HG02763 (cell line): ENCODE data around the gene APOM.
A peak's percentile ranks its signal among the peaks of the same experiment; 100 is the strongest.

ENCODE experiments used
- ATAC-seq: cut with Tn5 transposase; IDR thresholded peaks from one replicate; pipeline ENCODE4 v1.9.1; 2021; ENCODE audit warnings: mild to moderate bottlenecking, moderate library complexity; ENCODE audit not compliant: unreplicated experiment

Gene APOM

DNA sequence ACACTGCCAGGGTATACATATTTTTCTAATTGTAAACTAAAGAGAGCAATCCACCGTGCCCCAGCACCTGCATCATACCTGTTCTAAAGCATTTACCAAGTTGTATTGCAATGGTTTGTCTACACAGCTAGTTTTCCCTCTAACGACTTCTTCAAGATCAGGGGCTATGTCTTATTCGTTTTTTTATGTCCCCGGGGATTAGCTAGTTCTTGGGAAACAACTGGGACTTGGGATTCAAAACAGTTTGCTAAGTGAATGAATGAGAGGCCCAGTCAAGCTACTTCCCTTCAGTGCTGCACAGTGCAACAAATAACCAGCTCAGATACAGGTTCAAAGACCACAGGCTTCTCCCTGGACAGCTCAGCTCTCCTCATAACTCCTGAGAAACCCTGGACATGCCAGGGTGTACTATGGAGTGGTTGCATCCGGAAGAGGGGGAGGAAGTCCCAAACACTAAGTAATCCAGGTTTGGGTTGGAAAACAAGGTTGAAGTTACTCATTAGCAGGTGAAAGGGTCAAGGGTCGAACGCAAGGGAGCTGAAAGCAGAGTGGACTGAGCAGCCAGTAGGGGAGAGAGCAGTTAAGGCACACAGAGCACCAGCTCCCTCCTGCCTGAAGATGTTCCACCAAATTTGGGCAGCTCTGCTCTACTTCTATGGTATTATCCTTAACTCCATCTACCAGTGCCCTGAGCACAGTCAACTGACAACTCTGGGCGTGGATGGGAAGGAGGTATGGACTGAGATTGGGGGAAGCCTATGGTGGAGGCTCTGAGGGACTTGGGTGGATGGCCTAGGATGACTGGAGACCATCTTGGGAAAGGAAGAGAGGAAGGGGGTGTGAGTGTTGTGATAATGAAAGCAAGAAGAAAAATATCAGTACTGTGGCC lies at the start of gene APOM:
APOM (plus strand) TSS at position 546 of the 889 bp plus-strand sequence; CDS start at position 619, 73 bp downstream.
- no peak for ATAC-seq

DNA sequence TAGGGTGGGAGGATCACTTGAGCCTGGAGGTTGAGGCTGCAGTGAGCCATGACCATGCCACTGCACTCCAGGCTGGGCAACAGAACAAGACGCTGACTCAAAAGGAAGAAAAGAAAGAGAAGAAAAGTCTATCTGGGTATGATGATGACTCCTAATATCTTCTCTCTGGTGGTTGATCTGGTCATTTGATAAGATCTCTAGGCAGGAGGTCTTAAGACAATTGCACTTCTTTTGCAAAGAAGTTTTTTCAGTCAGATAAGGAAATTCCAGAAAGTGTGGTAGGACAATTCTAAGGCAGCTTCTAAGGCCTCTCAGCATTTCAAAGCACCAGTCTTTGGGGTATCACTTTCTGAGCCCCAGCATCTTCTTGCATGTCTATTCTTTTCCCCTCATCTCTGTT lies 48.4 kb upstream of the APOM start:
- ATAC-seq = no peak

GRCh38 chr6:31609519-31610406 lies 45.9 kb upstream of the APOM start:
- ATAC-seq = no peak

DNA sequence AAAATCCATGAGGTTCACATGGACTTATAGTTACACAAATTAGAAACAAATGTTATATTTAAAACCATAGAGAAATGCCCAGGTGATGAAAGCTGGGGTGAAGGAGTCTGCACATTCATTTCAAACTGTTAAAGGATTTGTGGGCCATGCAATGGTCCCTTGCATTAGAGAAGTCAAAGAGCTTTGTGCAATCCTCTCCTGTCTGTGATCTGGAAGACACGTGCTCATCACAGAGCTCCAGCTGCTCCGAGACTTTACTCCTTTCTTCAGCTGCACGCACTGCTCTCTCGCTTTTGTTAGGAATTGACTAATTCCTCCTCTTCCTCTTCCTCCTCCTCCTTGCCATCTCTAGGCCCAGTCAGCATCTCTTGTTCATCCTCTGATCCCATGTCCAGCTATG lies 44.7 kb upstream of the APOM start:
- ATAC-seq = no peak

GRCh38 chr6:31614075-31614619 lies 41.5 kb upstream of the APOM start:
- no peak for ATAC-seq

DNA sequence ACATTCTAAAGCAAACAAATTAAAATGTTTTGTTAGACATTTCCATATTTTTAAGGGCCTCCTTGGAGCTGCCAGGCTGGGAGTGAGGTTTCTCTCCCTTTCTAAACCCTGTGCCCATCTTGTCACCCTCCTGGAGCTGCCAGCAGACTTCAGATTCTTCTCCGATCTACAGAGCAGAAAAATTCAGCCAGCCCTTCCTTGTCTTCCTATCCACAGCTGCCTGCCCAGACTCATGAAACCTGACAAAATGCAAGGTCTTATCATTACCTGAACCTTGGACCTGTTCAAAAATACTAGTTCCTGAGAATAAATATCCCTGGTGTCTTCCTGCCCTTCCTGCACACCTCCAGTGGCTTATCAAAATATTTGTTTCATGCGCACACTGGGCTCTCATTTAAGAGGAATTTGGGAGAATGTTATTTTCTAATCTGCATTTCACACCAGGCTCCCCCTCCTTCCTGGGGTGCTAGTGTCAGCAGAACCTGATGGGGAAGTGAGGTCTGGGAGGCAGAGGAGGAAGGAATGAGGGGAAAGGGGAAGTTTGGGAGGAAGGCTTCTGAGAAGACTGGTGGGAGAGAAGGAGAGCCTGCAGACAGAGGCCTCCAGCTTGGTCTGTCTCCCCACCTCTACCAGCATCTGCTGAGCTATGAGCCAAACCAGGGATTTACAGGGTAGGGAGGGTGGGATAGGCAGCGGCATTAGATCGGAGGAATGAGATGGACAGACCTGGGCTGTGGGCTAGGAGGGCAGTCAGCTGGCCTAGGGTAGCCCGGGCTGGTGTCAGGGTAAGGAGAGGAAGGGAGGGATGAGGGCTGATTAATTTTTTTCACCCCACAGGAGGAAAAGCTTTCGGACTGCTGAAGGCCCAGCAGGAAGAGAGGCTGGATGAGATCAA lies 40.8 kb upstream of the APOM start, which contains the start of gene AIF1:
AIF1 (plus strand) TSS at position 551 of the 895 bp plus-strand sequence; CDS start at position 647, 96 bp downstream.
- no peak for ATAC-seq

GRCh38 chr6:31615748-31616147 lies 39.9 kb upstream of the APOM start:
- ATAC-seq = no peak

GRCh38 chr6:31617010-31617409 lies 38.7 kb upstream of the APOM start:
- no peak for ATAC-seq

- ATAC-seq = peak; percentile 77
Observed at GRCh38 chr6:31619805-31620585, 35.7 kb upstream of the APOM start.

- peak; percentile 52 for ATAC-seq
Observed at GRCh38 chr6:31620586-31621319, 34.9 kb upstream of the APOM start, which contains the start of gene PRRC2A. TSS of gene PRRC2A (plus strand) at chr6:31620715. CDS start at chr6:31622790, 2,075 bp downstream.

DNA sequence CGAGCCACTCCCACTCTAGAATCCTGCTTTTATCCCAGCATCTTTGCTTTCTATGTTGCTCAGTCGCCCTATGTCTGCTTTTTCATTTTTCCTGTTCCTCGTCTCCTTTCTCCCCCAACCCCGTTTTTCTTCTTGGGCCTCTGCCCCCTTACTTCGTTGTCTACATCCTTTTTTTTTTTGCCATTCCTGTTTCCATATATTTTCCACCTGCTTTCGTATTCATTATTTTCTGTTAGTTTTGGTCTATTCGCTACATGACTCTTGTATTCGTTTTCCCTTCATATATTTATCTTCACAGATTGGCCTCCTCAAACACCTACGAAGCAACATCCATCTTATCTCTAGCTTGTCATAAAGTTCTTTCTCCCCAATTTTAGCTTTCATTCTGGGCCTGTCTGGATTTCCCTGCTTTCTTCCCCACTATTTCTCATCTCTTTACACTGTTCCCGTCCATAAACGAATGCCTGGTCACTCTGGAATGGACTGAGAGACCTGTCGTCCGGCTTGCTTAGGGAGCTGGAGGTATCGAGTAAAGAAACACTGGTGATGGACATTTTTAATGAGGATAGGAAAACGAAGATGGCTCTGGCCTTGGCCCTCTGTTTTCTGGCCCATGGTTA lies 34.3 kb upstream of the APOM start:
- no peak for ATAC-seq

- no peak for ATAC-seq
Observed at GRCh38 chr6:31621991-31622390, 33.7 kb upstream of the APOM start.

GRCh38 chr6:31622684-31623091 lies 33.0 kb upstream of the APOM start:
- no peak for ATAC-seq

- no peak for ATAC-seq
Observed at GRCh38 chr6:31624070-31624469, 31.6 kb upstream of the APOM start.

DNA sequence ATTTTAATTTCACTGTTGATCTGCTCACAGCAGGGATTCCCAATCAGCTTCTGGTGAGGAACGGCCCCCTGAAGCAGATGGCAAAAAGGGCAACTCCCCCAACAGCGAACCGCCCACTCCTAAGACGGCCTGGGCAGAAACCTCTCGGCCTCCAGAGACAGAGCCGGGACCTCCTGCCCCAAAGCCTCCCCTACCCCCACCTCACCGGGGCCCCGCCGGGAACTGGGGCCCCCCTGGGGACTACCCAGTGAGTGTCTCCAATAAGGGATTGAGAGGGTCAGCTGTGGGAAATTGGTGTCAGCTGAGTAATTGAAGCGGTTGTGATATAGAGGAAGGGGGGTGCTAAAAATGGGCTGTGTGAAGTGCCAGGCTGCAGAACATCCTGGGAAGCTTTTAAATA lies 28.7 kb upstream of the APOM start:
- ATAC-seq = no peak

GRCh38 chr6:31627690-31628287 lies 27.9 kb upstream of the APOM start:
- ATAC-seq = no peak

DNA sequence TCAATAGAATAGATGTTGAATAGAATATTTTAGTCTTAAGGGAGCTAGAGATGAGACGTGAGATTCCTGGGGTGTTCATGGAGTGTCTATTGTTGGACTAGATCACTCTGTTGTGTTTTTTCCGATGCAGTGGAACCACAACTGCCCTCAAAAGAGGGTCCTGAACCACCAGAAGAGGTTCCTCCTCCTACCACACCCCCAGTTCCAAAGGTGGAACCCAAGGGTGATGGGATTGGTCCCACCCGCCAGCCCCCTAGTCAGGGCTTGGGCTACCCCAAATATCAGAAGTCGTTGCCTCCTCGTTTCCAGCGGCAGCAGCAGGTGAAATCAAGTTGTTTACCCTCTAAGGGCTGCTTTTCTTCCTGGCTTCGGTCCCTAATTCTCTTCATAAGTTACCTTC lies 26.7 kb upstream of the APOM start:
- ATAC-seq = no peak
